Right lobe of liver (tissue), 6 donors: Measurements from ENCODE around the gene ADGRE3. TPM values are rescaled to one million over a fixed set of nuclear protein-coding genes. Genes with fewer than 3 reads are reported as not detected.
A peak's percentile ranks its signal among the peaks of the same experiment; 100 is the strongest.

Experiments
- ATAC-seq, 4 donors: fragments of 200-7000 bp; cut with Tn5 transposase; one replicate each; pipeline ENCODE4 v1.9.1; 2020; ENCODE audit warnings: mild to moderate bottlenecking in 4 of 4, moderate library complexity in 4 of 4
- DNase-seq, 3 donors: peaks; one replicate each; pipeline ENCODE4 v3.0.0-alpha.2; 2020
- H3K27ac ChIP-seq, 3 donors: fragments of 200-600 bp; one replicate each; pipeline ENCODE4 v1.8.0; 2022
- H3K27me3 ChIP-seq, 2 donors: fragments of 200-600 bp; one replicate each; pipeline ENCODE4 v1.8.0; 2022
- H3K36me3 ChIP-seq, 4 donors: fragments of 200-600 bp; sonication (generic) in 1 of 4; one replicate each; pipeline versions ENCODE4 v1.5.1 to v1.8.0; 2017 to 2022; ENCODE audit warnings: control low read depth in 1 of 4
- H3K4me1 ChIP-seq, 4 donors: fragments of 200-600 bp; sonication (generic) in 1 of 4; one replicate each; pipeline versions ENCODE4 v1.5.1 to v1.8.0; 2017 to 2022; ENCODE audit warnings: control low read depth in 1 of 4
- H3K4me3 ChIP-seq, 3 donors: fragments of 200-600 bp; one replicate each; pipeline ENCODE4 v1.8.0; 2022
- H3K9me3 ChIP-seq, 4 donors: fragments of 200-600 bp; sonication (generic) in 1 of 4; one replicate each; pipeline versions ENCODE4 v1.5.1 to v1.8.0; 2017 to 2022; ENCODE audit warnings: control low read depth in 1 of 4
- CTCF ChIP-seq, 4 donors: fragments of 200-600 bp in 3 of 4; fragments of 450-650 bp in 1 of 4; IDR thresholded peaks; one replicate each; pipeline versions ENCODE4 v1.5.1 to v1.8.0; 2016 to 2022; ENCODE audit warnings: antibody characterized with exemption in 4 of 4, mild to moderate bottlenecking in 2 of 4
- POLR2A ChIP-seq: fragments of 450-650 bp; IDR thresholded peaks from one replicate; pipeline ENCODE4 v1.6.1; 2017; ENCODE audit warnings: antibody characterized with exemption, mild to moderate bottlenecking
- WGBS: methylation state at CpG from one replicate; pipeline ENCODE4 v1.1.6; 2018; ENCODE audit warnings: low coverage, low lambda C conversion rate; ENCODE audit not compliant: insufficient coverage; ENCODE audit errors: missing lambda C conversion rate; 5-methylcytosine and 5-hydroxymethylcytosine counted together
- intact Hi-C, 2 donors: fragments of 100-400 bp; cut with DNase I; formaldehyde crosslinking; loops; one replicate each; pipeline versions ENCODE4 v1.11.2 to v1.14.1; 2022
- long read RNA-seq: library from polyadenylated mRNA; unstranded; transcript quantifications from one replicate; pipeline ENCODE4 v2.0.0, GENCODE V29; 2019
- total RNA-seq, 6 experiments: library from RNA; depleted of rRNA in 2 of 6; stranded (reverse); fragments of >200 nt in 2 of 6; fragmentation: NEBNext Ultra II Directional in 3 of 6; extraction: Animal tissue kit (Norgen Biotek cat#: 25700) in 3 of 6; gene quantifications; one replicate each; pipeline versions ENCODE4 v1.1.0 to v1.2.4, GENCODE V29; 2016 to 2023
- donor health status: DM: no; HTN: yes; CAD: no.
- donor health status: DM: no; HTN: no; CAD: no.
- donor health status: DM: no; HTN: no; CAD: no.
- donor health status: DM: no; HTN: yes; CAD: no.
- donor health status: DM: no; HTN: yes; CAD: no.

ADGRE3 gene
- under 1 TPM in 4 of 6 experiments, not detected in 2; 0.09 to 0.53 (median 0.24) TPM for total RNA-seq
- long read RNA-seq = 0 reads

- peak in 2 of 4 donors; percentile 30 to 39 for ATAC-seq
- peak within 1 kb of the TSS in 1 of 3 donors; percentile 5 for H3K27ac ChIP-seq
- H3K36me3 ChIP-seq = no peaks in the 10 kb centered on the region
- no peaks in the 10 kb centered on the region for H3K27me3 ChIP-seq
- intact Hi-C loops = no loop called here
- H3K9me3 ChIP-seq = no peaks in the 10 kb centered on the region
- TF ChIP-seq CTCF (IDR thresholded peaks at IDR 0.05) (no peak), POLR2A (no peak)
- no peak for DNase-seq
- 23% methylated on average over 3 of the region's 6 CpGs for WGBS
- H3K4me1 ChIP-seq = no peaks in the 10 kb centered on the region
- H3K4me3 ChIP-seq = no peak within 1 kb of the TSS
These were observed at the start of gene ADGRE3 for GRCh38 chr19:14674764-14675163. Gene ADGRE3 (minus strand): TSS chr19:14674844. CDS start chr19:14674770, 74 bp downstream.

DNA sequence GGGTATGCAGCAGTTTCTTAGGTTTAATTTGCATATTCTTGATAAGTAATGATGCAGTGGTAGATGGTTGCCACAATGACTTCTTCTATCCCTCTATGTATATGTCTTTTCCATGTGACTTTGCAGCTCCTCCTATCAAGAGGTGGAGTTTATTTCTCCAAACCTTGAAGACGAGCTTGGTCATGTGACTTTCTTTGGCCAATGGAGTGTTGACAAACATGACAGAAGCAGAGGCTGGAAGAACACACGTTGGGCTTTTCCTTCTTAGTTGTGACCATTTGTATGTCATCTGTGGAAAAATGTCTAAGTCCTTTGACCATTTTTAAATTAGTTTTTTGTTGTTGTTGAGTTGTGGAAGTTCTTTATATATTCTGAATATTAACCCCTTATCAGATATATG, 47.5 kb upstream of the ADGRE3 start:
- no peaks in the 10 kb centered on the region for H3K27me3 ChIP-seq
- no peak overlapping the region for H3K27ac ChIP-seq
- ATAC-seq = no peak
- no peak overlapping the region for H3K4me3 ChIP-seq
- DNase-seq = no peak
- TF ChIP-seq CTCF (IDR thresholded peaks at IDR 0.05) (no peak), POLR2A (no peak)
- peaks cover 0 to 17% (median 8%) of the 10 kb centered on the region in 4 donors for H3K36me3 ChIP-seq
- peaks cover 0 to 42% (median 23%) of the 10 kb centered on the region in 4 donors for H3K9me3 ChIP-seq
- no peaks in the 10 kb centered on the region for H3K4me1 ChIP-seq
- intact Hi-C loops = no loop called here
- WGBS = 69% methylated on average over 2 of the region's 2 CpGs

DNA sequence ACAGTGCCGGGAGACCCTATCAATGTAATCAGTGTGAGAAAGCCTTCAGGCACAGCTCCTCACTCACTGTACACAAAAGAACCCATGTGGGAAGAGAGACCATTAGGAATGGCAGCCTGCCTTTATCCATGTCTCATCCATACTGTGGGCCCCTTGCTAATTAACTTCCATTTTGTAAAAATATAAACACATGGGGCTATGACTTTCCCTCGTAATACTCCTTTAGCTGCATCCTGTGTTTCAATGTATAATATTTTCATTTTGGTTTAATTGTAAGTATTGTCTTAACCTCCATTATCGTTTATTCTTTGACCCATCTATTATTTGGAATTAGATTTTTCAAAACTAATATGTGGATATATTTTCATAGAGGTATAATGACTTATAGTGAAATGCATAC, 44.5 kb upstream of the ADGRE3 start:
- no peaks in the 10 kb centered on the region for H3K4me1 ChIP-seq
- WGBS = 100% methylated on average over 2 of the region's 3 CpGs
- no peaks in the 10 kb centered on the region for H3K27me3 ChIP-seq
- DNase-seq (no peak), ATAC-seq (no peak)
- peaks cover 0 to 31% (median 18%) of the 10 kb centered on the region in 4 donors for H3K36me3 ChIP-seq
- intact Hi-C loops = no loop called here
- no peak overlapping the region for H3K4me3 ChIP-seq
- H3K27ac ChIP-seq = no peak overlapping the region
- H3K9me3 ChIP-seq = peaks cover 0 to 44% (median 28%) of the 10 kb centered on the region in 4 donors
- no peak for TF ChIP-seq POLR2A
- no peak for TF ChIP-seq CTCF (IDR thresholded peaks at IDR 0.05)

- no peak overlapping the region for H3K27ac ChIP-seq
- no peak for ATAC-seq
- H3K36me3 ChIP-seq = peaks cover 0 to 31% (median 18%) of the 10 kb centered on the region in 4 donors
- intact Hi-C loops = no loop called here
- no peak overlapping the region for H3K4me3 ChIP-seq
- H3K9me3 ChIP-seq = peaks cover 0 to 44% (median 26%) of the 10 kb centered on the region in 4 donors
- no peaks in the 10 kb centered on the region for H3K27me3 ChIP-seq
- 68% methylated on average over 6 of the region's 18 CpGs for WGBS
- DNase-seq = no peak
- no peak for TF ChIP-seq CTCF (IDR thresholded peaks at IDR 0.05)
- TF ChIP-seq POLR2A = no peak
- no peaks in the 10 kb centered on the region for H3K4me1 ChIP-seq
These were observed 44.0 kb upstream of the ADGRE3 start for GRCh38 chr19:14718522-14719116.
